Mesenchymal stem cell (in vitro differentiated cells and primary cell): ENCODE data around the gene TACR2.

Experiments
- DNase-seq: peaks from one replicate; pipeline ENCODE4 v3.0.0-alpha.2; 2013
- H2AFZ ChIP-seq: one replicate; pipeline ENCODE4 v1.6.1; 2013; ENCODE audit warnings: low read depth, mild to moderate bottlenecking, control low read depth, inconsistent platforms, low read length, moderate library complexity
- H2AK5ac ChIP-seq: 2 replicates; pipeline ENCODE4 v1.6.1; 2013; ENCODE audit warnings: low read length, moderate library complexity, mild to moderate bottlenecking, inconsistent platforms; ENCODE audit not compliant: severe bottlenecking
- H2BK120ac ChIP-seq: one replicate; pipeline ENCODE4 v1.6.1; 2013; ENCODE audit warnings: low read depth, mild to moderate bottlenecking, inconsistent platforms, low read length, moderate library complexity
- H2BK12ac ChIP-seq, 2 experiments: one replicate each; pipeline ENCODE4 v1.6.1; 2013; ENCODE audit warnings: inconsistent platforms in 2 of 2, low read length in 2 of 2, mild to moderate bottlenecking in 2 of 2, moderate library complexity in 2 of 2, control low read depth in 1 of 2
- H2BK15ac ChIP-seq: one replicate; pipeline ENCODE4 v1.6.1; 2013; ENCODE audit warnings: mild to moderate bottlenecking, low read depth, inconsistent platforms; ENCODE audit not compliant: poor library complexity, severe bottlenecking
- H2BK5ac ChIP-seq: 2 replicates; pipeline ENCODE4 v1.6.1; 2013; ENCODE audit warnings: low read depth, mild to moderate bottlenecking, low read length, control low read depth, inconsistent platforms; ENCODE audit not compliant: poor library complexity, severe bottlenecking
- H3K14ac ChIP-seq, 2 experiments: one replicate each; pipeline ENCODE4 v1.6.1; 2013; ENCODE audit warnings: inconsistent platforms in 2 of 2, low read length in 2 of 2, control low read depth in 1 of 2, mild to moderate bottlenecking in 1 of 2, moderate library complexity in 1 of 2
- H3K18ac ChIP-seq, 2 experiments: one replicate each; pipeline ENCODE4 v1.6.1; 2013; ENCODE audit warnings: inconsistent platforms in 2 of 2, low read length in 2 of 2, control low read depth in 1 of 2, low read depth in 1 of 2, mild to moderate bottlenecking in 1 of 2
- H3K23ac ChIP-seq, 2 experiments: one replicate each; pipeline ENCODE4 v1.6.1; 2013; ENCODE audit warnings: inconsistent platforms in 2 of 2, low read length in 2 of 2, mild to moderate bottlenecking in 2 of 2, moderate library complexity in 2 of 2, control low read depth in 1 of 2
- H3K27ac ChIP-seq: 2 replicates; pipeline ENCODE4 v1.5.1; 2013; ENCODE audit warnings: mild to moderate bottlenecking, moderate library complexity, low read length, control low read depth, inconsistent platforms; ENCODE audit not compliant: poor library complexity, severe bottlenecking
- H3K27me3 ChIP-seq, 2 experiments: 2 replicates each; pipeline versions ENCODE4 v1.6.1 to v1.7.0; 2013; ENCODE audit warnings: low read length in 2 of 2, mild to moderate bottlenecking in 2 of 2, moderate library complexity in 2 of 2, control low read depth in 1 of 2, inconsistent platforms in 1 of 2; ENCODE audit not compliant: control insufficient read depth in 1 of 2, insufficient read depth in 1 of 2
- H3K36me3 ChIP-seq, 2 experiments: 2 replicates each; pipeline versions ENCODE4 v1.6.1 to v1.7.0; 2013; ENCODE audit warnings: low read length in 2 of 2, control low read depth in 1 of 2, inconsistent platforms in 1 of 2, low read depth in 1 of 2, mild to moderate bottlenecking in 1 of 2; ENCODE audit not compliant: insufficient read depth in 2 of 2, control insufficient read depth in 1 of 2
- H3K4ac ChIP-seq, 2 experiments: one replicate each; pipeline ENCODE4 v1.6.1; 2013; ENCODE audit warnings: inconsistent platforms in 2 of 2, low read length in 2 of 2, mild to moderate bottlenecking in 2 of 2, moderate library complexity in 2 of 2, control low read depth in 1 of 2, low read depth in 1 of 2
- H3K4me1 ChIP-seq: 2 replicates; pipeline ENCODE4 v1.6.1; 2013; ENCODE audit warnings: low read depth, low read length, control low read depth; ENCODE audit not compliant: control insufficient read depth, insufficient read depth
- H3K4me2 ChIP-seq: 2 replicates; pipeline ENCODE4 v1.6.1; 2013; ENCODE audit warnings: low read length, mild to moderate bottlenecking, inconsistent platforms; ENCODE audit not compliant: poor library complexity, severe bottlenecking
- H3K4me3 ChIP-seq, 2 experiments: 2 replicates each; pipeline versions ENCODE4 v1.5.1 to v1.7.0; 2013; ENCODE audit warnings: low read length in 2 of 2, mild to moderate bottlenecking in 2 of 2, control low read depth in 1 of 2, low read depth in 1 of 2; ENCODE audit not compliant: insufficient read depth in 1 of 2
- H3K79me1 ChIP-seq: replicated peaks from 2 replicates; pipeline ENCODE4 v1.6.1; 2013; ENCODE audit warnings: mild to moderate bottlenecking, control low read depth, low read length, inconsistent platforms; ENCODE audit not compliant: poor library complexity, severe bottlenecking
- H3K9ac ChIP-seq: 2 replicates; pipeline ENCODE4 v1.7.0; 2013; ENCODE audit warnings: mild to moderate bottlenecking, low read length, moderate library complexity
- H3K9me3 ChIP-seq: 2 replicates; pipeline ENCODE4 v1.7.0; 2013; ENCODE audit warnings: mild to moderate bottlenecking, low read length; ENCODE audit not compliant: control insufficient read depth
- H4K8ac ChIP-seq: one replicate; pipeline ENCODE4 v1.6.1; 2013; ENCODE audit warnings: inconsistent platforms, mild to moderate bottlenecking, low read length, moderate library complexity
- H4K91ac ChIP-seq: one replicate; pipeline ENCODE4 v1.6.1; 2013; ENCODE audit warnings: mild to moderate bottlenecking, low read length, inconsistent platforms
- WGBS: methylation state at CpG from one replicate; pipeline ENCODE4 v1.1.7; 2013; ENCODE audit warnings: mixed read lengths; 5-methylcytosine and 5-hydroxymethylcytosine counted together

The TACR2 gene

GRCh38 chr10:69377191-69377590 lies 39.5 kb downstream of the TACR2 start:
- Histone ChIP-seq H2BK120ac (no peak overlapping the region), H3K4me1 (peaks cover 4% of the 10 kb centered on the region), H3K27ac (no peak overlapping the region), H3K14ac (no peak overlapping the region), H2BK12ac (no peak overlapping the region), H3K79me1 (peaks cover 33% of the 10 kb centered on the region), H3K27me3 (no peaks in the 10 kb centered on the region), H3K9me3 (no peaks in the 10 kb centered on the region), H3K23ac (no peak overlapping the region), H4K91ac (no peak overlapping the region), H3K36me3 (peaks cover 59 to 75% of the 10 kb centered on the region in 2 experiments), H3K9ac (no peak overlapping the region), H3K4me3 (no peak overlapping the region), H3K18ac (no peak overlapping the region), H2AFZ (no peak overlapping the region), H3K4me2 (no peak overlapping the region), H2AK5ac (no peak overlapping the region), H3K4ac (no peak overlapping the region), H2BK5ac (no peak overlapping the region), H4K8ac (no peak overlapping the region), H2BK15ac (no peak overlapping the region)
- DNase-seq = no peak
- WGBS = 84% methylated on average over 6 of the region's 6 CpGs

- 97% methylated on average over 11 of the region's 11 CpGs for WGBS
- H3K36me3 ChIP-seq = peaks cover 56 to 76% of the 10 kb centered on the region in 2 experiments
- no peak overlapping the region for H2BK15ac ChIP-seq
Measured at GRCh38 chr10:69376662-69377061, 40.1 kb downstream of the TACR2 start.

GRCh38 chr10:69375307-69376151 lies 41.2 kb downstream of the TACR2 start:
- Histone ChIP-seq H3K4me1 (peaks cover 3% of the 10 kb centered on the region), H3K18ac (no peak overlapping the region), H3K23ac (no peak overlapping the region), H3K27me3 (no peaks in the 10 kb centered on the region), H3K4me3 (no peak overlapping the region), H2AFZ (no peak overlapping the region), H3K4ac (no peak overlapping the region), H4K91ac (peak overlapping the region; percentile 19), H3K9me3 (no peaks in the 10 kb centered on the region), H2BK5ac (no peak overlapping the region), H2BK15ac (no peak overlapping the region), H3K79me1 (peaks cover 36% of the 10 kb centered on the region), H3K27ac (no peak overlapping the region), H2BK12ac (no peak overlapping the region), H2BK120ac (no peak overlapping the region), H3K36me3 (peaks cover 55 to 77% of the 10 kb centered on the region in 2 experiments), H3K9ac (peak overlapping the region; percentile 40), H4K8ac (no peak overlapping the region), H3K14ac (no peak overlapping the region), H2AK5ac (no peak overlapping the region), H3K4me2 (no peak overlapping the region)
- DNase-seq = no peak
- 86% methylated on average over 19 of the region's 19 CpGs for WGBS

More at GRCh38 chr10:69376662-69377061, 40.1 kb downstream of the TACR2 start:
- Histone ChIP-seq H3K18ac (no peak overlapping the region), H4K91ac (peak overlapping the region; percentile 34), H3K9me3 (no peaks in the 10 kb centered on the region), H3K79me1 (peaks cover 33% of the 10 kb centered on the region), H3K9ac (no peak overlapping the region), H4K8ac (no peak overlapping the region), H3K27ac (no peak overlapping the region), H2AFZ (no peak overlapping the region), H3K4me1 (peaks cover 3% of the 10 kb centered on the region), H2AK5ac (no peak overlapping the region), H2BK12ac (no peak overlapping the region), H3K27me3 (no peaks in the 10 kb centered on the region), H2BK120ac (no peak overlapping the region), H2BK5ac (no peak overlapping the region), H3K4me3 (no peak overlapping the region), H3K4ac (no peak overlapping the region), H3K14ac (no peak overlapping the region), H3K4me2 (no peak overlapping the region), H3K23ac (no peak overlapping the region)
- DNase-seq = no peak

GRCh38 chr10:69374931-69375306 lies 41.8 kb downstream of the TACR2 start:
- Histone ChIP-seq H4K91ac (no peak overlapping the region), H3K9me3 (no peaks in the 10 kb centered on the region), H2AFZ (no peak overlapping the region), H3K18ac (no peak overlapping the region), H2BK5ac (no peak overlapping the region), H3K27ac (no peak overlapping the region), H3K4me2 (no peak overlapping the region), H2BK12ac (no peak overlapping the region), H4K8ac (no peak overlapping the region), H3K4ac (no peak overlapping the region), H2BK120ac (no peak overlapping the region), H2AK5ac (no peak overlapping the region), H3K9ac (peak overlapping the region; percentile 40), H3K79me1 (peaks cover 35% of the 10 kb centered on the region), H3K4me3 (no peak overlapping the region), H2BK15ac (no peak overlapping the region), H3K23ac (no peak overlapping the region), H3K27me3 (no peaks in the 10 kb centered on the region), H3K36me3 (peaks cover 52 to 77% of the 10 kb centered on the region in 2 experiments), H3K14ac (no peak overlapping the region), H3K4me1 (peaks cover 3% of the 10 kb centered on the region)
- 96% methylated on average over 2 of the region's 2 CpGs for WGBS
- DNase-seq = no peak
